ENCODE data around the gene PPP3R1.

The PPP3R1 gene

GRCh38 chr2:68263632-68264031 lies 11.3 kb upstream of the PPP3R1 start:
- no peak for DNase-seq

- no peak for DNase-seq
These were observed 6.5 kb upstream of the PPP3R1 start for GRCh38 chr2:68258851-68259250.

- DNase-seq = peak in 3 of 58 donors; percentile 2 to 12 (median 5)
These were observed 3.7 kb upstream of the PPP3R1 start for GRCh38 chr2:68256093-68256450.

- DNase-seq = no peak
These were observed 1.1 kb upstream of the PPP3R1 start for GRCh38 chr2:68253219-68254068.

- DNase-seq = peak in 11 of 58 donors; percentile 28 to 56 (median 45)
These were observed 405 bp downstream of the PPP3R1 start for GRCh38 chr2:68251855-68252399.

- peak in 49 of 58 donors; percentile 7 to 65 (median 29) for DNase-seq
These were observed 1.0 kb downstream of the PPP3R1 start for GRCh38 chr2:68251187-68251854.

GRCh38 chr2:68250652-68251186 lies 1.6 kb downstream of the PPP3R1 start:
- no peak for DNase-seq

GRCh38 chr2:68250196-68250595 lies 2.1 kb downstream of the PPP3R1 start:
- no peak for DNase-seq

GRCh38 chr2:68248806-68249205 lies 3.5 kb downstream of the PPP3R1 start:
- DNase-seq = no peak

GRCh38 chr2:68248361-68248760 lies 4.0 kb downstream of the PPP3R1 start:
- no peak for DNase-seq

GRCh38 chr2:68246396-68246795 lies 5.9 kb downstream of the PPP3R1 start:
- no peak for DNase-seq

GRCh38 chr2:68245672-68246071 lies 6.7 kb downstream of the PPP3R1 start:
- no peak for DNase-seq

GRCh38 chr2:68245066-68245465 lies 7.3 kb downstream of the PPP3R1 start:
- DNase-seq = no peak

- no peak for DNase-seq
These were observed 7.9 kb downstream of the PPP3R1 start for GRCh38 chr2:68244456-68244855.

GRCh38 chr2:68241732-68242131 lies 10.6 kb downstream of the PPP3R1 start:
- no peak for DNase-seq

- no peak for DNase-seq
These were observed 11.9 kb downstream of the PPP3R1 start for GRCh38 chr2:68240446-68240845.

GRCh38 chr2:68238955-68239822 lies 13.1 kb downstream of the PPP3R1 start:
- no peak for DNase-seq

GRCh38 chr2:68237976-68238580 lies 14.3 kb downstream of the PPP3R1 start:
- DNase-seq = no peak

- no peak for DNase-seq
These were observed 14.9 kb downstream of the PPP3R1 start for GRCh38 chr2:68237404-68237803.

GRCh38 chr2:68236876-68237275 lies 15.5 kb downstream of the PPP3R1 start:
- DNase-seq = no peak
